Hepatocyte (in vitro differentiated cells): ENCODE data around the gene TSTD2. TPM values are rescaled to one million over a fixed set of nuclear protein-coding genes. Genes with fewer than 3 reads are reported as not detected.

Source experiments
- DNase-seq: peaks from one replicate; pipeline ENCODE4 v3.0.0-alpha.2; 2016; ENCODE audit warnings: low spot score
- H2AFZ ChIP-seq: fragments of 200-600 bp; sonication (generic); 2 replicates; pipeline ENCODE4 v1.6.0; 2016; ENCODE audit warnings: antibody characterized with exemption, mild to moderate bottlenecking
- H3K27ac ChIP-seq: fragments of 200-600 bp; sonication (generic); 2 replicates; pipeline ENCODE4 v1.5.1; 2016; ENCODE audit warnings: mild to moderate bottlenecking
- H3K27me3 ChIP-seq: fragments of 200-600 bp; sonication (generic); 2 replicates; pipeline ENCODE4 v1.6.1; 2016
- H3K36me3 ChIP-seq: fragments of 200-600 bp; sonication (generic); replicated peaks from 2 replicates; pipeline ENCODE4 v1.5.1; 2016; ENCODE audit warnings: low read depth; ENCODE audit not compliant: insufficient read depth
- H3K4me1 ChIP-seq: fragments of 200-600 bp; sonication (generic); 2 replicates; pipeline ENCODE4 v1.5.1; 2016; ENCODE audit warnings: mild to moderate bottlenecking, moderate library complexity; ENCODE audit not compliant: insufficient read depth
- H3K4me2 ChIP-seq: fragments of 200-600 bp; sonication (generic); 2 replicates; pipeline ENCODE4 v1.6.0; 2016
- H3K4me3 ChIP-seq: fragments of 200-600 bp; sonication (generic); 2 replicates; pipeline ENCODE4 v1.5.1; 2016; ENCODE audit warnings: mild to moderate bottlenecking
- H3K79me2 ChIP-seq: fragments of 200-600 bp; sonication (generic); 2 replicates; pipeline ENCODE4 v1.6.0; 2017; ENCODE audit warnings: mild to moderate bottlenecking
- H3K9me2 ChIP-seq: fragments of 200-600 bp; sonication (generic); replicated peaks from 2 replicates; pipeline ENCODE4 v1.6.0; 2017; ENCODE audit warnings: mild to moderate bottlenecking; ENCODE audit not compliant: insufficient read depth
- H3K9me3 ChIP-seq: fragments of 200-600 bp; sonication (generic); 2 replicates; pipeline ENCODE4 v1.5.1; 2016; ENCODE audit warnings: low read depth, mild to moderate bottlenecking
- H4K20me1 ChIP-seq: fragments of 200-600 bp; sonication (generic); 2 replicates; pipeline ENCODE4 v1.6.0; 2016; ENCODE audit warnings: mild to moderate bottlenecking; ENCODE audit not compliant: insufficient read depth, poor library complexity, severe bottlenecking
- EZH2 ChIP-seq: fragments of 200-600 bp; sonication (generic); IDR thresholded peaks from 2 replicates; pipeline ENCODE4 v1.6.1; 2016; ENCODE audit warnings: antibody characterized with exemption, mild to moderate bottlenecking, borderline replicate concordance
- EZH2phosphoT487 ChIP-seq: fragments of 200-600 bp; sonication (generic); IDR thresholded peaks from one replicate; pipeline ENCODE4 v1.6.1; 2018; ENCODE audit warnings: antibody characterized with exemption, mild to moderate bottlenecking, low read depth, moderate library complexity; ENCODE audit not compliant: unreplicated experiment, severe bottlenecking
- WGBS: methylation state at CpG from one replicate; pipeline ENCODE4 v1.1.6; 2016; ENCODE audit warnings: low lambda C conversion rate; ENCODE audit errors: missing lambda C conversion rate; 5-methylcytosine and 5-hydroxymethylcytosine counted together
- polyA plus RNA-seq: library from polyadenylated mRNA; unstranded; fragments of >200 nt; fragmentation: Nextera tagmentation; extraction: Ambion mirVana; gene quantifications from 2 replicates; pipeline ENCODE4 v1.2.1, GENCODE V29; 2016
- total RNA-seq: library from RNA; depleted of rRNA; stranded (reverse); fragments of >200 nt; gene quantifications from 2 replicates; pipeline ENCODE4 v1.2.3, GENCODE V29; 2014
- TF ChIP-seq, protein P1 (sequence below): fragments of 200-600 bp; sonication (generic); IDR thresholded peaks from 2 replicates; pipeline ENCODE4 v1.5.1; 2016; ENCODE audit warnings: antibody characterized with exemption, mild to moderate bottlenecking; ENCODE audit not compliant: poor library complexity

TSTD2 gene
- total and polyA plus RNA-seq, 2 experiments from 2014 or later = 4.3 to 19.0 TPM

DNA sequence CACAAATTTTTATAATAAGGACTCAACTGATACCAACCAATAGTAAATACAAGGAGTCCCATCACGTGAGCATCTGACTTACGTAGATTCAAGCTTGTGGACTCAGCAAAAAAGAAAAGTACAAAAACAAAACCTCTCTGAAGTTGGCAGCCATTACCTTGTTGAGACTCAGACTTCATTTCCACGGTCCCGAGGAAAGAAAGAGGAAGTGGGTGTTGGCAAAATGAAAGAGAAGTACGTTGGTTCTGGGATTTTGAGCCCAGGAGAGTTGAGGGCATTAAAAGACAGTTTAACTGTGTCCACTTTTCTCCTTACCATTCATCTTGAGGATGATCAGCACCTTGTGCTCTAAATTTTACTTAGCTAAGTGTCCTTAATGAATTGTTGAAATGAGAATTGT, 27.2 kb upstream of the TSTD2 start:
- no peaks in the 10 kb centered on the region for H4K20me1 ChIP-seq
- no peak for TF ChIP-seq EZH2phosphoT487
- H3K4me1 ChIP-seq = no peaks in the 10 kb centered on the region
- no peaks in the 10 kb centered on the region for H3K9me2 ChIP-seq
- no peak overlapping the region for H3K27ac ChIP-seq
- no peaks in the 10 kb centered on the region for H3K27me3 ChIP-seq
- H3K36me3 ChIP-seq = no peaks in the 10 kb centered on the region
- no peak overlapping the region for H3K4me3 ChIP-seq
- H3K79me2 ChIP-seq = no peaks in the 10 kb centered on the region
- DNase-seq = no peak
- 94% methylated on average over 5 of the region's 5 CpGs for WGBS
- H2AFZ ChIP-seq = no peak overlapping the region
- no peak overlapping the region for H3K4me2 ChIP-seq
- no peaks in the 10 kb centered on the region for H3K9me3 ChIP-seq

DNA sequence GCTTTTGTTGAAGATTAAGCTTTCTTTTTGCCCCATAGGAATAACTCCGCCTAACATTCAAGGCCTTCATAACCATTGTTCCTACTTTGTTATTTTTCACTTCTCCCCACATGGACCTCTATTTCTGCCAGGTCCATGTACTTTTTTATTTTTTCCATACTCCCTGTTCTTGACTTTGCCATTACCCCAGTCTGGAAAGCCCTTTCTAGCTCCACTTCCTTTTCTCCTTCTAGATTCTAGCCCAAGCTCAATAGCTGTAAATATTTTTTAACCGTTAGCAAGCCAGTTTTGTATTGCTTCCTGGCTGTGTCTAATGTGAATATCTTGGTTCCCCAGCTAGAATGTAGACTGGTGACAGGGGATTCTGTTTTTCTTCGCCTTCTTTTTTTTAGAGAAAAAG, 26.6 kb upstream of the TSTD2 start:
- Histone ChIP-seq H3K27me3 (no peaks in the 10 kb centered on the region), H3K36me3 (no peaks in the 10 kb centered on the region), H3K9me2 (no peaks in the 10 kb centered on the region), H4K20me1 (no peaks in the 10 kb centered on the region), H3K79me2 (no peaks in the 10 kb centered on the region), H3K27ac (no peak overlapping the region), H2AFZ (no peak overlapping the region), H3K9me3 (no peaks in the 10 kb centered on the region), H3K4me3 (no peak overlapping the region), H3K4me2 (no peak overlapping the region), H3K4me1 (no peaks in the 10 kb centered on the region)
- 97% methylated on average over 3 of the region's 3 CpGs for WGBS
- DNase-seq = no peak
- TF ChIP-seq EZH2 (no peak), EZH2phosphoT487 (no peak)
- TF ChIP-seq, protein P1, sequence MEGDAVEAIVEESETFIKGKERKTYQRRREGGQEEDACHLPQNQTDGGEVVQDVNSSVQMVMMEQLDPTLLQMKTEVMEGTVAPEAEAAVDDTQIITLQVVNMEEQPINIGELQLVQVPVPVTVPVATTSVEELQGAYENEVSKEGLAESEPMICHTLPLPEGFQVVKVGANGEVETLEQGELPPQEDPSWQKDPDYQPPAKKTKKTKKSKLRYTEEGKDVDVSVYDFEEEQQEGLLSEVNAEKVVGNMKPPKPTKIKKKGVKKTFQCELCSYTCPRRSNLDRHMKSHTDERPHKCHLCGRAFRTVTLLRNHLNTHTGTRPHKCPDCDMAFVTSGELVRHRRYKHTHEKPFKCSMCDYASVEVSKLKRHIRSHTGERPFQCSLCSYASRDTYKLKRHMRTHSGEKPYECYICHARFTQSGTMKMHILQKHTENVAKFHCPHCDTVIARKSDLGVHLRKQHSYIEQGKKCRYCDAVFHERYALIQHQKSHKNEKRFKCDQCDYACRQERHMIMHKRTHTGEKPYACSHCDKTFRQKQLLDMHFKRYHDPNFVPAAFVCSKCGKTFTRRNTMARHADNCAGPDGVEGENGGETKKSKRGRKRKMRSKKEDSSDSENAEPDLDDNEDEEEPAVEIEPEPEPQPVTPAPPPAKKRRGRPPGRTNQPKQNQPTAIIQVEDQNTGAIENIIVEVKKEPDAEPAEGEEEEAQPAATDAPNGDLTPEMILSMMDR = no peak

DNA sequence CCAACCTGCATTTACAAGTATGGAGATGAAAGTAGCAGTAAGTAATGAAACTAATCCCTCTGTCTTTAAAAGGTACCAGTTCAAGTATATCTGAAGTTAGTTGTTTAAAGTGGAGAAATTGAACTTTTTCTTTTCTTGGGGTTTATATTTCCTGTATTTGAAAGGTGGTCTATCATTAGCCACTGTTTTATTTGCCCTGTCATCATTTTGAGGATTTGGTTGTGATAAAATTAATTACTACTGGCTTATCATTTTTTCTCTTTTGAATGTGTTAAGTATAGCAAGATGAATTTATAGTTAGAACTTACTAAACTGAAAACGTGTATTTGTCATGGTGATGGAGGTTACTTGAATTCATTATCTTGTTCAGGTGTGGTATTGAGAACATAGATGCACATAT, 25.5 kb upstream of the TSTD2 start:
- Histone ChIP-seq H3K4me2 (no peak overlapping the region), H3K9me3 (no peaks in the 10 kb centered on the region), H2AFZ (no peak overlapping the region), H4K20me1 (no peaks in the 10 kb centered on the region), H3K4me1 (no peaks in the 10 kb centered on the region), H3K4me3 (no peak overlapping the region), H3K27me3 (no peaks in the 10 kb centered on the region), H3K36me3 (no peaks in the 10 kb centered on the region), H3K9me2 (no peaks in the 10 kb centered on the region), H3K27ac (no peak overlapping the region), H3K79me2 (no peaks in the 10 kb centered on the region)
- DNase-seq = no peak
- 82% methylated on average over 1 of the region's 1 CpG for WGBS
- TF ChIP-seq EZH2 (no peak), EZH2phosphoT487 (no peak)
- TF ChIP-seq, protein P1 = no peak

DNA sequence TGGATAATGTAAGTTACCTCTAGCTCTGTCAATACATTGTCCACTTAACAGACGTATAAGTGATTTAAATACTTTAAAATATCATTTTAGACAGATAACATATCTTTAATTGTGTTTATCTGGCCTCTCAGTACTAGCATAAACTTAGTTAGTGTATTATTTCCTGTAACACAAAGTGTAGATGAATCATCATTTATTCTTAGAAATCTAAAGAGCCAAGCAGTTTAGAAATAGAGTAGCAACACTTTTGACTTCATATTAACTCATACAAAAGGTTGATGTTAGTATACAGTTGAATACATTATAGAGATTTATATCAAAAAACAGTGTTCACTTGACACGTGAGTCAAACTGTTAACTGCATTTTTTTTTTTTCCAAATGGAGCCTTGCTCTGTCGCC, 18.5 kb upstream of the TSTD2 start:
- Histone ChIP-seq H2AFZ (no peak overlapping the region), H3K9me2 (no peaks in the 10 kb centered on the region), H3K79me2 (peaks cover 4% of the 10 kb centered on the region), H3K4me2 (no peak overlapping the region), H4K20me1 (no peaks in the 10 kb centered on the region), H3K27ac (no peak overlapping the region), H3K9me3 (no peaks in the 10 kb centered on the region), H3K4me1 (no peaks in the 10 kb centered on the region), H3K4me3 (no peak overlapping the region), H3K36me3 (peaks cover 10% of the 10 kb centered on the region), H3K27me3 (no peaks in the 10 kb centered on the region)
- TF ChIP-seq EZH2phosphoT487 (no peak), EZH2 (no peak)
- TF ChIP-seq, protein P1 = no peak
- WGBS = 93% methylated on average over 3 of the region's 3 CpGs
- no peak for DNase-seq
